Measurements from ENCODE around the gene SAMD15. TPM values are rescaled to one million over a fixed set of nuclear protein-coding genes. Genes with fewer than 3 reads are reported as not detected.
"Not testable (repeated sequence)": the region's sequence is repeated elsewhere in the genome, so short reads cannot be mapped to it uniquely, and the experiment has no call there.

SAMD15 gene
- polyA plus RNA-seq (2013, experiment 1 of 2), result 0.32 TPM
- 0.16 TPM for polyA plus RNA-seq (2013, experiment 2 of 2)

DNA sequence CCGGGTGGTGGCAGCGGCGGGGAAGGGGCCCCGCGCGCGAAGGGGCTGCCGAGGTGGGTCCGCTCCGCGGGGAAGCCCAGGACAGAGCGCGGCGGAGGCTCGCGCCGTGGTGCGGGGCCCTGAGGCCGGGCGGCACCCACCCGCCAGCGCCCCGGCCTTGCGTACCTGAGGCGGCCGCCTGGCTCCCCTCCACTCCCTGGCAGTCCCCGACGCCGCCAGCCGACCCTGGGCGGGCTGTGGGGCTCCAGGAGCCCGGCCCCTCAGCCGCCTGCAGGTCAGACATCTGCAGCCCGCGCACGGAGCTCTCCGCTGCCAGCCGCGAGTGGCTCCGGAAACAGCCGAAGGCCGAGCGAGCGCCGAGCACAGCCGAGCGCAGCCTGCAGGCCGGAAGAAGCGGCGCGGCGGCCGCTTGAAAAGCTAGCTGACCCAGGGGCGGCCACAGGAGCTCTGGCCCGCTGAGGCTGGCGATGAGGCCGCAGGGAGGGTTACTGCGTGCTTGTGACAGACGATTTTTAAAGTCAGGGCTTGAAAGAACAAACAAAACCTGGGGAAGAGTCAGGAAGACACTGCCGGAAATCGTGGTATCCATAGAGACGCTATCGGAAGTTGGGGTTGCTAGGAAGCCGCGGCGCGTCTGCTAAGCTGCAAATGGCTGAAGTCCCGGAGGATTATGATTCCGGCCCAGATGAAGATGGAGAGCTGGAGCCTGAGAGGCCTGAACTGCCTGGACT is at the start of gene SAMD15, which contains the start of gene TMED8:
Gene SAMD15, plus strand, starts transcription at position 609 of the 731 bp plus-strand sequence. Its CDS starts 40 bp downstream, at position 649.
Gene TMED8, minus strand, starts transcription at position 324 of the 731 bp plus-strand sequence. Its CDS starts 41 bp downstream, at position 283.
- DNase-seq, result peak; percentile 87

GRCh38 chr14:77329872-77330271 is 47.3 kb upstream of the SAMD15 start:
- H2BK5ac ChIP-seq (ENCODE audit: low read depth, low read length, poor library complexity, severe bottlenecking), result no peak overlapping the region
- H3K27ac ChIP-seq (ENCODE audit: low read length, poor library complexity, severe bottlenecking), result no peak overlapping the region
- H3K9me3 ChIP-seq (ENCODE audit: control insufficient read depth, low read length), result no peaks in the 10 kb centered on the region
- no peak overlapping the region for H2AK5ac ChIP-seq (ENCODE audit: low read length, severe bottlenecking)
- no peak overlapping the region for H2BK15ac ChIP-seq (ENCODE audit: low read depth, poor library complexity, severe bottlenecking)
- H3K14ac ChIP-seq (ENCODE audit: low read length in 2 of 2), result no peak overlapping the region
- no peaks in the 10 kb centered on the region for H3K4me1 ChIP-seq (ENCODE audit: control insufficient read depth, insufficient read depth, low read depth, low read length)
- H3K27me3 ChIP-seq (ENCODE audit: control insufficient read depth in 1 of 2, insufficient read depth in 1 of 2, low read length in 2 of 2), result no peaks in the 10 kb centered on the region
- no peaks in the 10 kb centered on the region for H3K36me3 ChIP-seq (ENCODE audit: control insufficient read depth in 1 of 2, insufficient read depth in 2 of 2, low read depth in 1 of 2, low read length in 2 of 2)
- H2BK12ac ChIP-seq (ENCODE audit: low read length in 2 of 2), result no peak overlapping the region
- no peak overlapping the region for H3K23ac ChIP-seq (ENCODE audit: low read length in 2 of 2)
- no peak for DNase-seq
- no peak overlapping the region for H2AFZ ChIP-seq (ENCODE audit: low read depth, low read length)
- H3K4me3 ChIP-seq (ENCODE audit: insufficient read depth in 1 of 2, low read depth in 1 of 2, low read length in 2 of 2), result no peak overlapping the region
- H3K4ac ChIP-seq (ENCODE audit: low read depth in 1 of 2, low read length in 2 of 2), result no peak overlapping the region
- H3K79me1 ChIP-seq (replicated peaks; ENCODE audit: low read length, poor library complexity, severe bottlenecking), result peaks cover 5% of the 10 kb centered on the region
- no peak overlapping the region for H4K8ac ChIP-seq (ENCODE audit: low read length)
- 94% methylated on average over 6 of the region's 7 CpGs for WGBS
- H3K18ac ChIP-seq (ENCODE audit: low read depth in 1 of 2, low read length in 2 of 2), result no peak overlapping the region
- no peak overlapping the region for H3K9ac ChIP-seq (ENCODE audit: low read length)
- no peak overlapping the region for H3K4me2 ChIP-seq (ENCODE audit: low read length, poor library complexity, severe bottlenecking)
- H4K91ac ChIP-seq (ENCODE audit: low read length), result no peak overlapping the region
- H2BK120ac ChIP-seq (ENCODE audit: low read depth, low read length), result no peak overlapping the region

More for the DNA sequence above, at the start of gene SAMD15, which contains the start of gene TMED8:
- H3K9ac ChIP-seq (ENCODE audit: low read length), result peak within 1 kb of the TSS; percentile 94
- no peaks in the 10 kb centered on the region for H3K9me3 ChIP-seq (ENCODE audit: control insufficient read depth, low read length)
- no peak within 1 kb of the TSS for H4K91ac ChIP-seq (ENCODE audit: low read length)
- H3K18ac ChIP-seq (ENCODE audit: low read depth in 1 of 2, low read length in 2 of 2), result peak within 1 kb of the TSS; percentile 87 to 97
- peak within 1 kb of the TSS in 1 of 2 experiments; percentile 99 for H3K4ac ChIP-seq (ENCODE audit: low read depth in 1 of 2, low read length in 2 of 2)
- no peaks in the 10 kb centered on the region for H3K36me3 ChIP-seq (ENCODE audit: control insufficient read depth in 1 of 2, insufficient read depth in 2 of 2, low read depth in 1 of 2, low read length in 2 of 2)
- H3K79me1 ChIP-seq (replicated peaks; ENCODE audit: low read length, poor library complexity, severe bottlenecking), result peaks cover 12% of the 10 kb centered on the region
- H3K27me3 ChIP-seq (ENCODE audit: control insufficient read depth in 1 of 2, insufficient read depth in 1 of 2, low read length in 2 of 2), result no peaks in the 10 kb centered on the region
- H2BK12ac ChIP-seq (ENCODE audit: low read length in 2 of 2), result peak within 1 kb of the TSS in 1 of 2 experiments; percentile 86
- H4K8ac ChIP-seq (ENCODE audit: low read length), result peak within 1 kb of the TSS; percentile 47
- no peak within 1 kb of the TSS for H2BK15ac ChIP-seq (ENCODE audit: low read depth, poor library complexity, severe bottlenecking)
- H2BK120ac ChIP-seq (ENCODE audit: low read depth, low read length), result no peak within 1 kb of the TSS
- no peak within 1 kb of the TSS for H2AK5ac ChIP-seq (ENCODE audit: low read length, severe bottlenecking)
- peak within 1 kb of the TSS; percentile 92 for H2AFZ ChIP-seq (ENCODE audit: low read depth, low read length)
- peak within 1 kb of the TSS in 1 of 2 experiments; percentile 99 for H3K23ac ChIP-seq (ENCODE audit: low read length in 2 of 2)
- peak within 1 kb of the TSS in 1 of 2 experiments; percentile 79 for H3K14ac ChIP-seq (ENCODE audit: low read length in 2 of 2)
- H3K4me1 ChIP-seq (ENCODE audit: control insufficient read depth, insufficient read depth, low read depth, low read length), result peaks cover 6% of the 10 kb centered on the region
- peak within 1 kb of the TSS; percentile 80 to 88 for H3K4me3 ChIP-seq (ENCODE audit: insufficient read depth in 1 of 2, low read depth in 1 of 2, low read length in 2 of 2)
- WGBS, result under 1% methylated on average over 57 of the region's 69 CpGs
- H3K4me2 ChIP-seq (ENCODE audit: low read length, poor library complexity, severe bottlenecking), result peak within 1 kb of the TSS; percentile 89
- H2BK5ac ChIP-seq (ENCODE audit: low read depth, low read length, poor library complexity, severe bottlenecking), result peak within 1 kb of the TSS; percentile 39
- H3K27ac ChIP-seq (ENCODE audit: low read length, poor library complexity, severe bottlenecking), result peak within 1 kb of the TSS; percentile 95

GRCh38 chr14:77335576-77335975 is 41.6 kb upstream of the SAMD15 start:
- H2BK5ac ChIP-seq (ENCODE audit: low read depth, low read length, poor library complexity, severe bottlenecking), result no peak overlapping the region
- H3K4me3 ChIP-seq (ENCODE audit: insufficient read depth in 1 of 2, low read depth in 1 of 2, low read length in 2 of 2), result no peak overlapping the region
- no peak overlapping the region for H4K91ac ChIP-seq (ENCODE audit: low read length)
- H3K4me1 ChIP-seq (ENCODE audit: control insufficient read depth, insufficient read depth, low read depth, low read length), result peaks cover 1% of the 10 kb centered on the region
- H3K9ac ChIP-seq (ENCODE audit: low read length), result no peak overlapping the region
- H3K4ac ChIP-seq (ENCODE audit: low read depth in 1 of 2, low read length in 2 of 2), result no peak overlapping the region
- H3K27me3 ChIP-seq (ENCODE audit: control insufficient read depth in 1 of 2, insufficient read depth in 1 of 2, low read length in 2 of 2), result no peaks in the 10 kb centered on the region
- no peak overlapping the region for H4K8ac ChIP-seq (ENCODE audit: low read length)
- no peak overlapping the region for H3K14ac ChIP-seq (ENCODE audit: low read length in 2 of 2)
- H3K79me1 ChIP-seq (replicated peaks; ENCODE audit: low read length, poor library complexity, severe bottlenecking), result peaks cover 4% of the 10 kb centered on the region
- H3K18ac ChIP-seq (ENCODE audit: low read depth in 1 of 2, low read length in 2 of 2), result no peak overlapping the region
- H2BK120ac ChIP-seq (ENCODE audit: low read depth, low read length), result no peak overlapping the region
- H3K4me2 ChIP-seq (ENCODE audit: low read length, poor library complexity, severe bottlenecking), result no peak overlapping the region
- WGBS, result 100% methylated on average over 2 of the region's 3 CpGs
- no peak for DNase-seq
- H3K23ac ChIP-seq (ENCODE audit: low read length in 2 of 2), result no peak overlapping the region
- H2BK12ac ChIP-seq (ENCODE audit: low read length in 2 of 2), result no peak overlapping the region
- H2AK5ac ChIP-seq (ENCODE audit: low read length, severe bottlenecking), result no peak overlapping the region
- H3K27ac ChIP-seq (ENCODE audit: low read length, poor library complexity, severe bottlenecking), result no peak overlapping the region
- H2AFZ ChIP-seq (ENCODE audit: low read depth, low read length), result no peak overlapping the region
- no peaks in the 10 kb centered on the region for H3K9me3 ChIP-seq (ENCODE audit: control insufficient read depth, low read length)
- H3K36me3 ChIP-seq (ENCODE audit: control insufficient read depth in 1 of 2, insufficient read depth in 2 of 2, low read depth in 1 of 2, low read length in 2 of 2), result peaks cover 3 to 10% of the 10 kb centered on the region in 2 experiments
- no peak overlapping the region for H2BK15ac ChIP-seq (ENCODE audit: low read depth, poor library complexity, severe bottlenecking)

DNA sequence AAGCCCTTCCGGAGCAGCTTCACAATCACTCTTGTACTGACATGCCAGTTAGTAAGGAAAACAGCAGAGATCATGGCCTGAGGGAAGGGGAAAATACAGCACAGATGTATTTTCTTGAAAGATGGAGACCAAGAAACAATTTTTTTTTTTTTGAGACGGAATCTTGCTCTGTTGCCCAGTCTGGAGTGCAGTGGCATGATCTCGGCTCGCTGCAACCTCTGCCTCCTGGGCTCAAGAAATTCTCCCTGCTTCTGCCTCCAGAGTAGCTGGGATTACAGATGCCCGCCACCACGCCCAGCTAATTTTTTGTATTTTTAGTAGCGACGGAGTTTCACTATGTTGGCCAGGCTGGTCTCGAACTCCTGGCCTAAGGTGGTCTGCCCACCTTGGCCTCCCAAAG is 39.9 kb upstream of the SAMD15 start:
- not testable (repeated sequence) for H3K79me1 ChIP-seq (replicated peaks; ENCODE audit: low read length, poor library complexity, severe bottlenecking); H2AFZ ChIP-seq (ENCODE audit: low read depth, low read length); H3K4ac ChIP-seq (ENCODE audit: low read depth in 1 of 2, low read length in 2 of 2); H3K27me3 ChIP-seq (ENCODE audit: control insufficient read depth in 1 of 2, insufficient read depth in 1 of 2, low read length in 2 of 2); H4K8ac ChIP-seq (ENCODE audit: low read length); H3K27ac ChIP-seq (ENCODE audit: low read length, poor library complexity, severe bottlenecking); H2BK15ac ChIP-seq (ENCODE audit: low read depth, poor library complexity, severe bottlenecking); H4K91ac ChIP-seq (ENCODE audit: low read length); H2BK5ac ChIP-seq (ENCODE audit: low read depth, low read length, poor library complexity, severe bottlenecking); H3K18ac ChIP-seq (ENCODE audit: low read depth in 1 of 2, low read length in 2 of 2); H3K4me1 ChIP-seq (ENCODE audit: control insufficient read depth, insufficient read depth, low read depth, low read length); H3K14ac ChIP-seq (ENCODE audit: low read length in 2 of 2); DNase-seq; H3K9me3 ChIP-seq (ENCODE audit: control insufficient read depth, low read length); H2BK12ac ChIP-seq (ENCODE audit: low read length in 2 of 2); H3K9ac ChIP-seq (ENCODE audit: low read length); H2BK120ac ChIP-seq (ENCODE audit: low read depth, low read length); H3K4me3 ChIP-seq (ENCODE audit: insufficient read depth in 1 of 2, low read depth in 1 of 2, low read length in 2 of 2); H3K23ac ChIP-seq (ENCODE audit: low read length in 2 of 2); H2AK5ac ChIP-seq (ENCODE audit: low read length, severe bottlenecking); H3K4me2 ChIP-seq (ENCODE audit: low read length, poor library complexity, severe bottlenecking)
- 97% methylated on average over 9 of the region's 9 CpGs for WGBS
- H3K36me3 ChIP-seq (ENCODE audit: control insufficient read depth in 1 of 2, insufficient read depth in 2 of 2, low read depth in 1 of 2, low read length in 2 of 2), result peaks cover 12 to 26% of the 10 kb centered on the region in 2 experiments

Data from mesenchymal stem cell (in vitro differentiated cells and primary cell).